Smooth muscle cell (in vitro differentiated cells): Measurements from ENCODE around the gene TRPV6. TPM values are rescaled to one million over a fixed set of nuclear protein-coding genes. Genes with fewer than 3 reads are reported as not detected.

ENCODE experiments used
- DNase-seq: peaks from one replicate; lab custom pipeline; 2025; ENCODE audit not compliant: unreplicated experiment; lab: John Stamatoyannopoulos, UW
- H2AFZ ChIP-seq: fragments of 200-600 bp; sonication (generic); 2 replicates; pipeline ENCODE4 v1.6.0; 2016; ENCODE audit warnings: antibody characterized with exemption, low read depth, mild to moderate bottlenecking
- H3F3A ChIP-seq: fragments of 200-600 bp; sonication (generic); 2 replicates; pipeline ENCODE4 v1.6.0; 2017; ENCODE audit warnings: antibody characterized with exemption, low read depth
- H3K27ac ChIP-seq: fragments of 200-600 bp; sonication (generic); 2 replicates; pipeline ENCODE4 v1.5.1; 2016; ENCODE audit warnings: low read depth, mild to moderate bottlenecking
- H3K27me3 ChIP-seq: fragments of 200-600 bp; sonication (generic); 2 replicates; pipeline ENCODE4 v1.6.1; 2016; ENCODE audit warnings: low read depth, mild to moderate bottlenecking
- H3K36me3 ChIP-seq: fragments of 200-600 bp; sonication (generic); 2 replicates; pipeline ENCODE4 v1.5.1; 2016; ENCODE audit warnings: low read depth
- H3K4me1 ChIP-seq: fragments of 200-600 bp; sonication (generic); 2 replicates; pipeline ENCODE4 v1.5.1; 2016; ENCODE audit warnings: low read depth
- H3K4me2 ChIP-seq: fragments of 200-600 bp; sonication (generic); 2 replicates; pipeline ENCODE4 v1.6.0; 2016; ENCODE audit warnings: mild to moderate bottlenecking
- H3K4me3 ChIP-seq: fragments of 200-600 bp; sonication (generic); 2 replicates; pipeline ENCODE4 v1.5.1; 2016; ENCODE audit warnings: mild to moderate bottlenecking
- H3K79me2 ChIP-seq: fragments of 200-600 bp; sonication (generic); 2 replicates; pipeline ENCODE4 v1.6.0; 2016; ENCODE audit warnings: low read depth, mild to moderate bottlenecking
- H3K9ac ChIP-seq: fragments of 200-600 bp; sonication (generic); 2 replicates; pipeline ENCODE4 v1.6.0; 2016; ENCODE audit warnings: low read depth
- H3K9me3 ChIP-seq: fragments of 200-600 bp; sonication (generic); replicated peaks from 2 replicates; pipeline ENCODE4 v1.5.1; 2016; ENCODE audit warnings: low read depth
- H4K20me1 ChIP-seq: fragments of 200-600 bp; sonication (generic); 2 replicates; pipeline ENCODE4 v1.6.0; 2016; ENCODE audit warnings: low read depth
- WGBS: methylation state at CpG from one replicate; pipeline ENCODE4 v1.1.7; 2016; ENCODE audit warnings: low lambda C conversion rate; 5-methylcytosine and 5-hydroxymethylcytosine counted together
- polyA plus RNA-seq: library from polyadenylated mRNA; unstranded; fragments of >200 nt; fragmentation: Nextera tagmentation; extraction: Ambion mirVana; gene quantifications from 2 replicates; pipeline ENCODE4 v1.2.1, GENCODE V29; 2016
- total RNA-seq: library from RNA; depleted of rRNA; stranded (reverse); fragments of >200 nt; gene quantifications from 2 replicates; pipeline ENCODE4 v1.2.3, GENCODE V29; 2014
- TF ChIP-seq, protein P1 (sequence below): fragments of 200-600 bp; sonication (generic); IDR thresholded peaks from 2 replicates; pipeline ENCODE4 v1.5.1; 2017; ENCODE audit warnings: borderline replicate concordance, mild to moderate bottlenecking, antibody characterized with exemption; ENCODE audit not compliant: insufficient read depth, poor library complexity, severe bottlenecking

The TRPV6 gene
- total and polyA plus RNA-seq, 2 experiments from 2014 or later = 0.17 TPM; not detected in 1

DNA sequence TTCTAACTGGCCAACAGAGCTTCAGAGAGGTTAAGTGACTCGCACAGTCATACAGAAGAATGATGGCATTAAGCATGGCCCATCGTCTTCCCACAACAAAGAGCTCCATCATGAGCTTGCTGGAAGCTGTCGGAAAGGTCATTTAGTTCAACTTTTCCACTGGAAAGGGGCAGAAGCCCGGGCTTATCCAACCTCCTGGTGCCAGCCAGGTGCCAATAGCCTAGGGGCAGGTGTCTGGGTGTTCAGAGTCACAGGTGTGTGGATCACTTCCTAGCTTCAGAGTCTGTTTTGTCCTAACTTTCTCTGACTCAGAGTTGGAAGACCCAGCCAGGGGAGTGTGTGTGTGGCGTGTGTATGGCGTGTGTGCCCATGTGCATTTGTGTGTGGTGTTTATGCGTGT, 1.3 kb upstream of the TRPV6 start:
- DNase-seq = no peak
- H3K27ac ChIP-seq = no peak overlapping the region
- TF ChIP-seq, protein P1, sequence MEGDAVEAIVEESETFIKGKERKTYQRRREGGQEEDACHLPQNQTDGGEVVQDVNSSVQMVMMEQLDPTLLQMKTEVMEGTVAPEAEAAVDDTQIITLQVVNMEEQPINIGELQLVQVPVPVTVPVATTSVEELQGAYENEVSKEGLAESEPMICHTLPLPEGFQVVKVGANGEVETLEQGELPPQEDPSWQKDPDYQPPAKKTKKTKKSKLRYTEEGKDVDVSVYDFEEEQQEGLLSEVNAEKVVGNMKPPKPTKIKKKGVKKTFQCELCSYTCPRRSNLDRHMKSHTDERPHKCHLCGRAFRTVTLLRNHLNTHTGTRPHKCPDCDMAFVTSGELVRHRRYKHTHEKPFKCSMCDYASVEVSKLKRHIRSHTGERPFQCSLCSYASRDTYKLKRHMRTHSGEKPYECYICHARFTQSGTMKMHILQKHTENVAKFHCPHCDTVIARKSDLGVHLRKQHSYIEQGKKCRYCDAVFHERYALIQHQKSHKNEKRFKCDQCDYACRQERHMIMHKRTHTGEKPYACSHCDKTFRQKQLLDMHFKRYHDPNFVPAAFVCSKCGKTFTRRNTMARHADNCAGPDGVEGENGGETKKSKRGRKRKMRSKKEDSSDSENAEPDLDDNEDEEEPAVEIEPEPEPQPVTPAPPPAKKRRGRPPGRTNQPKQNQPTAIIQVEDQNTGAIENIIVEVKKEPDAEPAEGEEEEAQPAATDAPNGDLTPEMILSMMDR = no peak
- peaks cover 3% of the 10 kb centered on the region for H3K27me3 ChIP-seq
- WGBS = 75% methylated on average over 7 of the region's 7 CpGs
- H2AFZ ChIP-seq = no peak overlapping the region
- no peaks in the 10 kb centered on the region for H3K9me3 ChIP-seq
- no peaks in the 10 kb centered on the region for H3K79me2 ChIP-seq
- H3K4me3 ChIP-seq = no peak overlapping the region
- H3K9ac ChIP-seq = no peak overlapping the region
- no peaks in the 10 kb centered on the region for H4K20me1 ChIP-seq
- H3K36me3 ChIP-seq = no peaks in the 10 kb centered on the region
- no peak overlapping the region for H3K4me2 ChIP-seq
- no peaks in the 10 kb centered on the region for H3K4me1 ChIP-seq
- H3F3A ChIP-seq = no peaks in the 10 kb centered on the region

DNA sequence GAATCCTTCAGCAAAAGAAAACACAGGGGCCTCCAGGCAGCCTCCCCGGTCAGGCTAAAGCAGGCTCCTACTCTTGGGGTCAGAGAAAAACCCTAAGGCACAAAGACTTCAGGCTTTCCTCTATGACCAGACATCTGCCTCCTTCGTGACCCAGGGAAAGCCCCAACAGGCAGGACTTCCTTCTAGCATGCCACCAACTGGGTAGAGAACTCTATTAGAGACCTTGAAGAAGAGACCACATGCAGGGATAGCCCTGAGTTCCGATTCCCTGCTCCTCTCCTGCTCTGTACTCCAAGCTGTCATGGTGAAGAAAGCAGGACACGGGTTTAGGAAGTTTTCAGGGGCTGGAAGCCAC, 1.3 kb downstream of the TRPV6 start:
- Histone ChIP-seq H3K79me2 (no peaks in the 10 kb centered on the region), H2AFZ (no peak overlapping the region), H3K27me3 (peaks cover 13% of the 10 kb centered on the region), H4K20me1 (no peaks in the 10 kb centered on the region), H3F3A (no peaks in the 10 kb centered on the region), H3K4me2 (no peak overlapping the region), H3K27ac (no peak overlapping the region), H3K4me1 (no peaks in the 10 kb centered on the region), H3K9ac (no peak overlapping the region), H3K4me3 (no peak overlapping the region), H3K9me3 (no peaks in the 10 kb centered on the region), H3K36me3 (no peaks in the 10 kb centered on the region)
- TF ChIP-seq, protein P1 = no peak
- no peak for DNase-seq
- 89% methylated on average over 4 of the region's 4 CpGs for WGBS

GRCh38 chr7:142883571-142884285, 1.8 kb downstream of the TRPV6 start:
- Histone ChIP-seq H3K36me3 (no peaks in the 10 kb centered on the region), H3K4me3 (no peak overlapping the region), H3K79me2 (no peaks in the 10 kb centered on the region), H2AFZ (no peak overlapping the region), H3K4me2 (no peak overlapping the region), H3K4me1 (no peaks in the 10 kb centered on the region), H3F3A (no peaks in the 10 kb centered on the region), H3K27ac (no peak overlapping the region), H4K20me1 (no peaks in the 10 kb centered on the region), H3K9me3 (no peaks in the 10 kb centered on the region), H3K27me3 (peaks cover 15% of the 10 kb centered on the region), H3K9ac (no peak overlapping the region)
- WGBS = 84% methylated on average over 7 of the region's 7 CpGs
- TF ChIP-seq, protein P1 = no peak
- DNase-seq = no peak

DNA sequence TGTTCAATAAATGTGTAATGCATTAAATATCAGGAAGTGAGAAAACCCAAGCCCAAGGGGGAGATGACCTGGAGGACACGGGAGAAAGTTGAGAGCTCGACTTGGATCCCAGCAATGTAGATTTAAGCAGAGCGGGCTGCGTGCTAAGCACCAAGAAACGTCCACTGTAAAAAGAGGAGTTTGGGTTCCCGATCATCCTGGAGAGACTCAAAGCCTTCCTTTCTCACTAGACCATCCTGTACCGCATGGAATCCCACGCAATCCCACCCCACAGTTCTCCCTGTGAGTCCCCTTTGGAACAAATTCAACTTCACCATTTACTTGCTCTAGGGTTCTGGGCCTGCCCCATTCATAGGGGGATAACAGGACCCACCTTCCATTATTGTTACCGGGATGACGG, 2.4 kb downstream of the TRPV6 start:
- Histone ChIP-seq H3K4me2 (no peak overlapping the region), H3K9ac (no peak overlapping the region), H3K27me3 (peaks cover 18% of the 10 kb centered on the region), H3K36me3 (no peaks in the 10 kb centered on the region), H3F3A (no peaks in the 10 kb centered on the region), H2AFZ (no peak overlapping the region), H3K4me1 (no peaks in the 10 kb centered on the region), H3K79me2 (no peaks in the 10 kb centered on the region), H3K9me3 (no peaks in the 10 kb centered on the region), H4K20me1 (no peaks in the 10 kb centered on the region), H3K4me3 (no peak overlapping the region), H3K27ac (no peak overlapping the region)
- no peak for DNase-seq
- TF ChIP-seq, protein P1 = no peak
- WGBS = 98% methylated on average over 10 of the region's 10 CpGs
